Parathyroid adenoma (tissue), 2 donors: ENCODE data around the gene C1R.

Experiments used
- H2AFZ ChIP-seq: fragments of 300-600 bp; sonication (generic); one replicate; pipeline ENCODE4 v1.7.0; 2017; ENCODE audit warnings: antibody characterized with exemption, mild to moderate bottlenecking
- H3K27ac ChIP-seq: fragments of 300-600 bp; sonication (generic); one replicate; pipeline ENCODE4 v1.7.0; 2017
- H3K27me3 ChIP-seq: fragments of 300-600 bp; sonication (generic); one replicate; pipeline ENCODE4 v1.7.0; 2017; ENCODE audit warnings: low read length; ENCODE audit not compliant: control insufficient read depth, insufficient read depth
- H3K36me3 ChIP-seq: fragments of 300-600 bp; sonication (generic); one replicate; pipeline ENCODE4 v1.7.0; 2017; ENCODE audit warnings: low read length; ENCODE audit not compliant: control insufficient read depth, insufficient read depth
- H3K4me1 ChIP-seq: fragments of 300-600 bp; sonication (generic); one replicate; pipeline ENCODE4 v1.7.0; 2017; ENCODE audit warnings: control low read depth
- H3K4me2 ChIP-seq: fragments of 300-600 bp; sonication (generic); one replicate; pipeline ENCODE4 v1.7.0; 2017; ENCODE audit warnings: low read length
- H3K4me3 ChIP-seq: fragments of 300-600 bp; sonication (generic); one replicate; pipeline ENCODE4 v1.7.0; 2017; ENCODE audit warnings: low read depth, low read length
- H3K79me2 ChIP-seq: fragments of 300-600 bp; sonication (generic); one replicate; pipeline ENCODE4 v1.7.0; 2017; ENCODE audit warnings: control low read depth
- H3K9ac ChIP-seq: fragments of 300-600 bp; sonication (generic); one replicate; pipeline ENCODE4 v1.7.0; 2017; ENCODE audit warnings: mild to moderate bottlenecking
- H3K9me3 ChIP-seq: fragments of 300-600 bp; sonication (generic); one replicate; pipeline ENCODE4 v1.7.0; 2017; ENCODE audit warnings: low read length; ENCODE audit not compliant: control insufficient read depth
- TF ChIP-seq, protein P1 (sequence below): fragments of 300-600 bp; sonication (generic); IDR thresholded peaks from one replicate; pipeline ENCODE4 v1.7.0; 2017; ENCODE audit warnings: antibody characterized with exemption, mild to moderate bottlenecking
- donor health status: primary hyperparathyroidism.

The C1R gene

DNA sequence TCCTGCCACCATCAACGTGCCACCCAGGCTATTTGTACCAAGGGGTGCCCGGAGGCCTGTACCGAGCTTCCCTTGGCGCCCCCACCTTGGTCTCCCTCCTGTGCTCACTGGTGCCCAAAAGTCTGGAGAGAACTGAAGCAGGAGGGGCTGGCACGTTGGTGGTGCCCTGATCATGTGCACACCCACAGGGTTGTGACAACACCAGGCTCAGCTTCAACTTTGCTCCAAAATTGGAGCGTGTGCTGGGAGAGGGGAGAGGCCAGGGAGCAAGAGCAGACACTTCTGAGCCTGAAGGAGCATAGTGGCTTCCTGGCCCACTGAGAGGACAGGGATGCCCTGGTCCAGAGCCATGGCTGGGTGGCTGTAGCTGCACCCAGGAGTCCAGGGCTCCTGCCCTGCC is 60.9 kb downstream of the C1R start:
- H3K9ac ChIP-seq, result no peak overlapping the region
- H3K36me3 ChIP-seq, result no peaks in the 10 kb centered on the region
- no peaks in the 10 kb centered on the region for H3K9me3 ChIP-seq
- H3K4me2 ChIP-seq, result no peak overlapping the region
- no peak overlapping the region for H3K27ac ChIP-seq
- no peaks in the 10 kb centered on the region for H3K4me1 ChIP-seq
- H2AFZ ChIP-seq, result no peak overlapping the region
- H3K27me3 ChIP-seq, result no peaks in the 10 kb centered on the region
- H3K79me2 ChIP-seq, result no peaks in the 10 kb centered on the region
- TF ChIP-seq, protein P1, sequence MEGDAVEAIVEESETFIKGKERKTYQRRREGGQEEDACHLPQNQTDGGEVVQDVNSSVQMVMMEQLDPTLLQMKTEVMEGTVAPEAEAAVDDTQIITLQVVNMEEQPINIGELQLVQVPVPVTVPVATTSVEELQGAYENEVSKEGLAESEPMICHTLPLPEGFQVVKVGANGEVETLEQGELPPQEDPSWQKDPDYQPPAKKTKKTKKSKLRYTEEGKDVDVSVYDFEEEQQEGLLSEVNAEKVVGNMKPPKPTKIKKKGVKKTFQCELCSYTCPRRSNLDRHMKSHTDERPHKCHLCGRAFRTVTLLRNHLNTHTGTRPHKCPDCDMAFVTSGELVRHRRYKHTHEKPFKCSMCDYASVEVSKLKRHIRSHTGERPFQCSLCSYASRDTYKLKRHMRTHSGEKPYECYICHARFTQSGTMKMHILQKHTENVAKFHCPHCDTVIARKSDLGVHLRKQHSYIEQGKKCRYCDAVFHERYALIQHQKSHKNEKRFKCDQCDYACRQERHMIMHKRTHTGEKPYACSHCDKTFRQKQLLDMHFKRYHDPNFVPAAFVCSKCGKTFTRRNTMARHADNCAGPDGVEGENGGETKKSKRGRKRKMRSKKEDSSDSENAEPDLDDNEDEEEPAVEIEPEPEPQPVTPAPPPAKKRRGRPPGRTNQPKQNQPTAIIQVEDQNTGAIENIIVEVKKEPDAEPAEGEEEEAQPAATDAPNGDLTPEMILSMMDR, result no peak
- H3K4me3 ChIP-seq, result no peak overlapping the region
